Glomerular visceral epithelial cell (primary cell): Measurements from ENCODE around the gene CAMK1D.
"Not testable (repeated sequence)": the region's sequence is repeated elsewhere in the genome, so short reads cannot be mapped to it uniquely, and the experiment has no call there.

Experiments
- DNase-seq: peaks from one replicate; pipeline ENCODE4 v3.0.0-alpha.2; 2016; ENCODE audit errors: extremely low spot score

CAMK1D gene

DNA sequence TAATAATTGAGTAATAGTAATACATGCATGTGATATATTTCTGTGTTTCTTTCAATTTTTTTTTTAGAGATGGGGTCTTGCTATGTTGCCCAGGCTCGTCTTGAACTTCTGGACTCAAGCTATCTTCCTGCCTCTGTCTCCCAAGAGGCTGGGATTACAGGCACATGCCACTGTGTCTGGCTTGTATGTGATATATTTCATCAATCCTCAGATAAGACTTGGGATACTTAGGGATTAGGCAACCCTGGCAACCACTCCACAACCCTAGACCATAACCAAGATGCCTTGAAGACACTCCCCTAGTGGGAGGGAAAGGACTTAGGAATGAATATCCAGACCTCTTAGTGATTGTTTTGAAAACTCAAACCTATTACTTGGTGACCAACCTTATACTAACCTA is 497.4 kb downstream of the CAMK1D start:
- no peak for DNase-seq

DNA sequence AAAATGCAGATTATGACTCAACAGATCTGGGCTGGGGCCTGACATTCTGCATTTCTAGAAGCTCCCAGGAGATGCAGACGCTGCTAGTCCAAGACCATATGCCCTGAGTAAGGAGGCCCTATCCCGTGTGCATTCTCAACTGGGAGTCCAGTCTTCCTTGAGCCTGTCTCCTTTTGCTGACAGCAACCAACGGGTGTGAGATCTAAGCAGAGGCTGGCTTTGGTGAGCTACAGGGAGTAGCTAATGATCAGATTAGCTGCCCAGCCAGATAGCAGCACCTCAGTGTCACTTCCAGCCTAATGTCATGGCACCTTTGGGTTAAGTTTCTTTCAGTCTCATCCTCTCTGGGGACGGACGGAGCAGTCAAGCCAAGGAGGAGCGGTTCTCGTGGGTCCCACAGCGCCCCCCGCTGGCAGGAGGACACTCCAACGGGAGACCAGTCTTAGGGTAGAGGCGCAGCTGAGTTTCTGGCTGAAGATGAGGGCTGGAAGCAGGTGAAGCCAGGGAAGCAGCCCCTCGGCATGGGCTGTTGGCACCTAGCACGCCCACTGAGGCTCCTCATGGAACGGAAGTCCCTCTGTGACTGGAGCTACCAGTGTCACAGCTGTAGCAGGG is 498.1 kb downstream of the CAMK1D start:
- no peak for DNase-seq

DNA sequence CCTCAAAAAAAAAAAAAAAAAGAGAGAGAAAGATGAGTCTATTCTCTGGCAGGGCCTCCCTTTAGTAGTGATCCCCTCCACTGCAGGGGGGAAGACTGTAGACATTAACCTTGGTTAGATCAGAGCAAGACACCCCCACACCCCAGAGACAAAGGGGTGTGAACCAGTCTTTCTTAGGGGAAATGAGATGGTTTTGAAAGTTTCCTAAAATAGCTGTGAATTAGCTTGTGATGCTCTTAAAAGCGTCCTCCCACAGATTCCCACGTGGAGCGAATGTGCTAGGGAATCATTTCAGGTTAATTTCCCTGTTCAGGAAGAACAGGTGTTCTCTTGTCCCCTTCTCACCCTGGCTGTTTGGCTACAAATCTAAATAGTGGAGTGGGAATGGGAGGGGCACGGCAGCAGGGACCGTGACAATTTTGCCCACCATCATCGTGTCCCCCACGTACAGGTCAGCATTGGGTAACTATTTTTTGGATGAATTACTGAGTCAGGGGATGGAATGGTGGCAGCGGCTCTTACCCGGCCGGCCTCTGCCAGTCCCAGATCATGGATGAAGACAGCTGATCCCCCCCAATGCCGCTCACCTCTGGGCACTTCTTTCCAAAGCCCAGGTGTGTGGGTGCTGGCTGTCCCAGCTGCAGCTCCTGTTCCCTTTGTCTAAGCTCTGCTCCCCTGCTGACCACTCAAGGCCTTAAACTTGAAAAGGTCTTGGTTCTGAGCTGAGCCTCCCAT is 499.3 kb downstream of the CAMK1D start:
- no peak for DNase-seq

DNA sequence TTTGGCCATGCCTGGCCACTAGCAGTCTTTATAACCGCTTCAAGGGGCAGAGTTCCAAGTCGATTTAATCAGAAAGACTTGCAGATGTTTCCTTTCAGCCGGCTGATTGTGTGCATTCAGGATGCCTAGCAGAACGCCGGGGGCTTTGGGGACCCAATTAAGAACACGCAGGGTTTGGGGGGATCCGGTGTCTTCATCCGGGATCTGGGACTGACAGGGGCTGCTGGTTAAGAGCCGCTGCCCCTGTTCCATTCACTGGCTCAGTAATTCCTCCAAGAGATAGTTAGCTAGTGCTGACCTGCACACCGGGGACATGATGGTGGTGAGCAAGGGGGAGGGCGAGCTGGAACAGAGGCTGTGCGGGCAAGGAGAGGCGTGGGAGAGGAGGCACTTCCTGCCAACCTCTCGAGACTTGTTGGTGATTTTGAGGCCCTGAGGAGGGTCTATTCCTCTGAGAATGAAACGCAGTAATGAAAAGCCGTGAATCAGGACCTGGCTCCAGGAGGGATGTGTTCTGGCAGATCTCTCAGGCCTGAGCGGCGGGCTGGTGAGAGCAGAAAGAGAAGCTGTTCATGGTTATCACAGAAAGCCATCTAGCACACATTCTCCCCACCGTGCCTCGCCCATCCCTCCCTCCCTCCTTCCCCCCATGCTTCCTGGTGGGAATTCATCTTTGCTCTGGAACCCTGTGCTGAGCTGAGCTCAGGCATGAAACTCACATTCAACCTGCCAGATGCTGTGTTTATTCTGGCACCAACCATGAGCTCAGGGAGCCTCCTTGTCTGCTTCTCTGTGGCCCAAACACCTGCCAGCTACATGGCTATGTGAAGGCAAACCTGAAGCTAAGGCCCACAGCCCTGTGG is 500.2 kb downstream of the CAMK1D start:
- DNase-seq = no peak

DNA sequence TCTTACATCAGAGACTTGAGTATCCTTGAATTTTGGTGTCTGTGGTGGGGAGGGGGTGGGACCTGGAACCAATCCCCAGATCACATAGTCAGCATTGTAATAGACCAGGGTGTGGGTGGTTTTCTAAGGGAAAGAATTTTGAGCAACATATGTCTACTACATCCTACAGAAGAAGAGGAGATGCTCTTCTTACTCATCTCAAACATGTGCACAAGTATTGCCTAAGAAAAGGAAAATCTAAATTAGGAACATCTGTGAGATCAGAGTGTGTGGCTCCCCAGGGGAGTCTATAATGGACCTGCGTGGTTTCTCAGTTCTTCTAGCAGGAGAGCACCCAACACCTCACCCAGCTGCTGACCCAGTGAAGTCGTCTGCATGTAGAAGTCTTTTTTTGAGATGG is 503.3 kb downstream of the CAMK1D start:
- DNase-seq = no peak

DNA sequence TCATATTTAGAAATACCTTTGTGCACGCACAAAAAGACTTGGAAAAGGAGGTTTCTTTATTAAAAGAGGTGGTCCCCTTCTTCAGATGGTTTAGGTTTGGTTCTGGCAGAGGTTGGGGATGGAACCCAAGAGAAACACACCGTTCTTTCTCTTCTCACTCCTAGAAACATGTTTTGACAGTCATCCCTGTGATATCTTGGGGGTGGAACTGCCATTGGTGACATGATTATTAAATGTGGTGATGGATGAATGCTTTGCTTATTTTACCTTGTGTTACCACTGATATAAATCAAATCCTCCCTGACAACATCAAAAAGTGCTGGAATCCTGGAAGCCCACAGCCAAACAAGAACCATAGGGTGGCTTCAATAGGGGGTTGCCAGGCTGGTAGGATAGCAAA is 505.6 kb downstream of the CAMK1D start:
- no peak for DNase-seq

DNA sequence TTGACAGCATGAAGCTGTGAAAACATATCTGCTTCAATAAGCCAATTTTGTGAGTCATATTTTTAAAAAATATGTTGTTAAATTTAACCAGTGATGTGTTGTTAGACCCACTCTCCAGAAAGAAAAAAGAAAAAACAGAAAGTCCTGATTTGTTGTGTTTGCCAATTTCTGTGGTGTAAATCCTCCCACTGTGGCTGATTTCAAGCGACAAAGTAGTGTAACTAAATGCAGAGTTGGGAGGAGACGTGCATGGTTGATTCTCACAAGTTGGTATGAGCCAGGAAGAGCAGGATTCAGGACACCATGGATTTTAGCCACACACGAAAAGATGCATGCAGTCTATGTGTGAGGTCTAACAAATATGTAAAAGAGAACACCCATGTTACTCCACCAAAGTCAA is 513.1 kb downstream of the CAMK1D start:
- no peak for DNase-seq

DNA sequence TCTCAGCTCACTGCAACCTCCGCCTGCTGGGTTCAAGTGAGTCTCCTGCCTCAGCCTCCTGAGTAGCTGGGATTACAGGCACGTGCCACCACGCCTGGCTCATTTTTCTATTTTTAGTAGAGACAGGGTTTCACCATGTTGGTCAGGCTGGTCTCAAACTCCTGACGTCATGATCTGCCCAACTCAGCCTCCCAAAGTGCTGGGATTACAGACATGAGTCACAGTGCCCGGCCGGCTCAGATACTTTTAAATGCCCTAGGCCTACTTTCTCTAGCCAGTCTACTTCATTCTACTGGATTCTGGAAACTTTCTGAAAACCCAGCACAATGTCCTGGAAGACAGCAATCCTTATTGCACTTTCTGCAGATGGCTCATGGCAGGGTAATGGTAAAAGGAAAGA is 516.2 kb downstream of the CAMK1D start:
- not testable (repeated sequence) for DNase-seq

DNA sequence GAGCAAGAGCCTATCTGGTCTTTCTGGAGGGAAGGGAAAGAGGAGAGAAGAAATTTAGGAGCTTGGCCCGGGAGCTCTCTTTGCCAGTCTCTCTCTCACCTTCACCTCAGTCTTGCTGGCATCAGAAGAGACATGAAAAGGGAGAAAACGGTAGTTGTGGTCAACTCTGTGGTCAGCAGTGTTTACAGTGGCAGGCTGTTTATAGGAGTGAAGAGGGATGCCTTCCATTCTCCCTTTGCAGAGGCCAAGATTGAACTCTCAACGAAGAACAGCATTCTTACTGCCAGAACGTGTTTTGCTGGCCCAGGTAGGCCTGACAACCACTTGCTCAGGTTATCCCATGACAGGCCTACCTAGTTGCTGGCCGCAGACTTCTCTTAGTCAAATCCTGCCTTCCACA is 518.9 kb downstream of the CAMK1D start:
- no peak for DNase-seq

DNA sequence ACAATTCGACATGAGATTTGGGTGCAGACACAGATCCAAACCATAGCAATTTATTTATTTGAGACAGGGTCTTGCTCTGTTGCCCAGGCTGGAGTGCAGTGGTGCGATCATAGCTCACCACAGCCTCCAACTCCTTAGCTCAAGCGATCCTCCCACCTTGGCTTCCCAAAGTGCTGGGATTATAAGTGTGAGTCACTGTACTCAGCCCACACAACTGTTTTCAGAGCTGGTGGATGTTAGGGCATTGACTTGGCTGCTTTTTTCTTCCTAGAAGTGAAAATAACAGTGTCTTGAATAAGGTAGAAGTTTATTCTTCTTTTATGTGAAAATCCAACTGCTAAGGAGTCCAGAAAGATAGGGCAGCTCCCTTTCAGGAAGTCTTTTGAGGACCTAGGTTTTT is 520.1 kb downstream of the CAMK1D start:
- DNase-seq = no peak

DNA sequence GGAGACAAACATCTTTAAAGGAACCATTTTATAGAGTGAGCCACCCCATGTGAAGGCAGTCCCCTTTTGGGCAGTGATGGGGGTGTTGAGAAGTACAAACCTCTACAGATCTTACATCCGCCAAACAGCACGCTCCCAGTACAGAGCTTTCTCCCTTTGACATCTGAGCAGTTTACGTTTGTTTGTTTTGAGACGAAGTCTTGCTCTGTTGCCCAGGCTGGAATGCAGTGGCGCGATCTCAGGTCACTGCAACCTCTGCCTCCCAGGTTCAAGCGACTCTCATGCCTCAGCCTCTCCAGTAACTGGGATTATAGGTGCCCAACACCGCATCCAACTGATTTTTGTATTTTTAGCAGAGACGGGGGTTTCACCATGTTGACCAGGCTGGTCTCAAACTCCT is 523.2 kb downstream of the CAMK1D start:
- DNase-seq = no peak

DNA sequence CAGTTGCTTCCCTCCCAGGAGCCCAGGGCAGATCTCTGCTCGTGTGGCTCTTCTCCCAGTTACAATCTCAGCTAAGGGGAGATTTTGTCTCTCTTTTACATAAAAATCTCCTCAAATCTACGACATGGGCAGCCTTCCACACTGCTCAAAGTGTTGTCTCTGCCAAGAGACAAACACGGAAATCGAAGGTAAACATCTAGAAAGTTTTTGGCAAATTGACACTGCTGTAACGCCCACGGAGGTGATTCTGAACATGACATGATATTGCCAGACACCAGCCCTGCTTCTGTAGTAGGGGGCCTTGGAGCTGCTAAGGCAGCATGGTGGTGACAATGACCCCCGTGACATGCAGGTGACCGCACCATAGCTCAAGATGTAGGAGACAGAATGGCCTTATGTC is 523.8 kb downstream of the CAMK1D start:
- DNase-seq = no peak

DNA sequence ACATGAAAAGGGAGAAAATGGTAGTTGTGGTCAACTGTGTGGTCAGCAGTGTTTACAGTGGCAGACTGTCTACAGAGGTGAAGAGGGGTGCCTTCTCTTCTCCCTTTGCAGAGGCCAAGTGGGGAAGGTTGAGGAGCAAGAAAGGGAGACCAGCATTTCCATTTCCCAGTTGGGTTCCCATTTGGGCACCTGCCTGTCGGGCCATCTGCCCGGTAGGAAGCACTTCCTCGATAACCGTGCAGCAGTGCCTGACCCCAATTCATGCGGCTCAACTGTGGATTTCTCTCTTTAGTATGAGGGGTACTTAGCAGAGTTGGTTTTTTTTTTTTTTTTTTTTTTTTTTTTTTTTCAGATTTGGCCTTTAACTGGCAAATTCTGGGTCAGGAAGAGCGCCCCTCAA is 525.2 kb downstream of the CAMK1D start:
- no peak for DNase-seq

DNA sequence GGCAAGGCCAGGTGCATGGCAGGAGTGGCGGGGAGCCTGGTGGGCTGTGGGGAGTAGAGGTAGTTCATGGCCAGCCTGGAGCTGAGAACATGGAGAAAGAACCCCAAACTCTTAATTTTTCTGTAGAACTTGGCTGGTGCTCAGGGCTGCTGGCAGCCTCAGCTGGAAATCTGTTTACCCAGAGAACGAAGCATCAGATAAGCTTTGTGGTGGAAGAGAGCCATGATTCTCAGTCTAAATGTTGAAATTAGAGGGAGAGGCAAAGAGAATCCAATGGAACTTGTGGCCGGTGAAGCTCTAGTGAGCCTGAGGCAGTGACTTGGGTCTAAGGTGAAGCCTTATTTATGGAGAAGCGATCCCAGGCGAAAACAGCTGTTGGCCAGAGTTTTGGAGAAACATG is 525.8 kb downstream of the CAMK1D start:
- DNase-seq = no peak

DNA sequence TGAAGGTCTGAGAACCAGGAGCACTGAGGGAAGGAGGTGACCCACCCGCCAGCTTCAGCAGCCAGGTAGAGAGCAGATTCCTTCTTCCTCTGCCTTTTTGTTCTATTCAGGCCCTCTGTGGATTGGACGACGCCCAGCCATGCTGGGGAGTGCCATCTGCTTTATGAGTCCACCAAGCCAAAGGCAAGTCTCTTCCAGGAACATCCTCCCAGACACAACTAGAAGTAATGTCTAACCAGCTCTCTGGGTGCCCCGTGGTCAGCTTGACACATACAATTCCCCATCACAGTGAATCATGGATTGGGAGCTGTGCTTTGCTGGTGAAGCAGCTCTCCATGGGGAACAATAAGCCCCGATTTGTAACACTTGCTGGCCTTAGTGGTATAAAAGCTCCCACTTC is 526.9 kb downstream of the CAMK1D start:
- DNase-seq = no peak

DNA sequence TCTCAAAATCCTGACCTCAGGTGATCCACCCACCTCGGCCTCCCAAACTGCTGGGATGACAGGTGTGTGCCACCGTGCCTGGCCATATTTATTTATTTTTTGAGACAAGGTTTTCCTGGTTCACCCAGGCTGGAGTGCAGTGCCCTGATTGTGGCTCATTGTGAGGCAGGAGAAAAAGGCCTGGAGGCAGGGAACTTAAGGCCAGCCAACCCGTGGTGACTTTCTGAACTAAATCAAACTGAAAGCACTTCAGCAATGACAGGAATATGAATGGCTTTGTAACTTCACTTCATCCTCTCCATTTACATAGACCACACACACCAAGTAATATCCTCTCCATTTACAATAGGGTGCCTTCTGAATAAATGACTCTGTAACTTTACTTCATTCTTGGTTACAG is 527.8 kb downstream of the CAMK1D start:
- DNase-seq = no peak

DNA sequence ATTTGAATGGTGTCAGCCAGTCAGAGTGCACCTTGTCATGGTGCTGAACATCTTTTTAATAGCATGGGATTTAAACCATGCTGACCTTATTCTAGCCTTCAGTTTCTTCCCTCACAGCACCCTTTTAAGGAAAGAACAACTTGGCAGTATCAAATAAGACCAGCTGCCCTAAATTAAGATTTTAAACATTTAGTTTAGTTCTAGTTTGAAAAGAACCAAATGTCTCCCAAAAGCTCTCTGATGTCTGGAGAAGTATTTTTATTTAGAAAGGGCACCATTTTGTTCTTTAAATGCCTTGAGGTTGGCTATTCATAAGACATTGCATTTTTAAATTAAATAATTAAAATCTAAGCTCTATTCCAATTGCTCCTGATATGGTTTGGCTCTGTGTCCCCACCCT is 531.1 kb downstream of the CAMK1D start:
- no peak for DNase-seq

DNA sequence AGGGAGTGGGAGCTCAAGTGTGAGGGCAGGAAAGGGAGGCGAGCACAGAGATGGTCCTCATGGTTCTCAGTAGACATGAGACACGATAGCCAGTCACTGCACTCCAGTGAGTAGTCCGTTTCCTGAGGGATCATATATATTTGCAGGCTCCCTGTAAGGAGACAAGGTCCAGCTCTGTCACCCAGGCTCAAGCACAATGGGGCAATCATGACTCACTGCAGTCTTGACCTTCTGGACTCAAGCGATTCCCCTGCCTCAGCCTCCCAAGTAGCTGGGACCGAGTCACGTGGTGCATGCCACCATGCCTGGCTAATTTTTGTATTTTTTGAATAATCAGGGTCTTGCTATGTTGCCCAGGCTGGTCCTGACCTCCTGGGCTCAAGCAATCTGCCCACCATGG is 535.5 kb downstream of the CAMK1D start:
- DNase-seq = no peak
